SU-DHL-6 (cell line): ENCODE measurements around the gene KCNIP3.

Experiments used
- H2AFZ ChIP-seq: fragments of 200-600 bp; sonication (generic); 2 replicates; pipeline ENCODE4 v1.6.1; 2014; ENCODE audit warnings: low read depth, mild to moderate bottlenecking, moderate library complexity, mixed read lengths, antibody characterized with exemption, low read length; ENCODE audit not compliant: severe bottlenecking
- H3F3A ChIP-seq: fragments of 200-600 bp; shearing (Covaris generic); 2 replicates; pipeline ENCODE4 v1.6.0; 2016; ENCODE audit warnings: antibody characterized with exemption, mild to moderate bottlenecking; ENCODE audit not compliant: insufficient read depth
- H3K27ac ChIP-seq: fragments of 200-600 bp; sonication (generic); 2 replicates; pipeline ENCODE4 v1.5.1; 2016; ENCODE audit warnings: low read depth, mild to moderate bottlenecking, low read length, moderate library complexity, mixed read lengths
- H3K27me3 ChIP-seq: fragments of 200-600 bp; sonication (generic), shearing (Covaris generic); 2 replicates; pipeline ENCODE4 v1.6.0; 2014; ENCODE audit warnings: mild to moderate bottlenecking, low read length
- H3K36me3 ChIP-seq: fragments of 200-600 bp; sonication (generic); 2 replicates; pipeline ENCODE4 v1.6.1; 2014; ENCODE audit warnings: mild to moderate bottlenecking, low read length, mixed read lengths
- H3K4me2 ChIP-seq: fragments of 300-600, 200-600 bp; shearing (Covaris generic), sonication (generic); 2 replicates; pipeline ENCODE4 v1.6.0; 2014; ENCODE audit warnings: low read length, low read depth, mild to moderate bottlenecking; ENCODE audit not compliant: poor library complexity, severe bottlenecking
- H3K4me3 ChIP-seq: fragments of 200-600 bp; sonication (generic); 2 replicates; pipeline ENCODE4 v1.5.1; 2014; ENCODE audit warnings: antibody characterized with exemption, low read length, mild to moderate bottlenecking, mixed read lengths; ENCODE audit not compliant: insufficient read depth, poor library complexity, severe bottlenecking
- H3K79me2 ChIP-seq: fragments of 200-600 bp; sonication (generic); 2 replicates; pipeline ENCODE4 v1.6.1; 2014; ENCODE audit warnings: mild to moderate bottlenecking, low read length, moderate library complexity; ENCODE audit not compliant: insufficient read depth
- H3K9ac ChIP-seq: fragments of 200-600 bp; sonication (generic); 2 replicates; pipeline ENCODE4 v1.7.0; 2014; ENCODE audit warnings: mild to moderate bottlenecking, low read length
- H3K9me2 ChIP-seq: fragments of 200-600 bp; sonication (generic); replicated peaks from 2 replicates; pipeline ENCODE4 v1.6.1; 2014; ENCODE audit warnings: low read length; ENCODE audit not compliant: insufficient read depth
- H3K9me3 ChIP-seq: fragments of 200-600 bp; sonication (generic); 2 replicates; pipeline ENCODE4 v1.6.1; 2014; ENCODE audit warnings: low read length, mixed read lengths; ENCODE audit not compliant: insufficient read depth
- H4K20me1 ChIP-seq: fragments of 200-600 bp; sonication (generic); 2 replicates; pipeline ENCODE4 v1.6.1; 2014; ENCODE audit warnings: low read depth, mild to moderate bottlenecking, antibody characterized with exemption, low read length, moderate library complexity, mixed read lengths
- EZH2phosphoT487 ChIP-seq: fragments of 200-600 bp; sonication (generic), shearing (Covaris generic); conservative IDR thresholded peaks from 2 replicates; pipeline ENCODE4 v1.6.1; 2018; ENCODE audit warnings: mild to moderate bottlenecking, antibody characterized with exemption, low read length, moderate library complexity, mixed read lengths
- TF ChIP-seq, protein P1 (sequence below): fragments of 200-600 bp; sonication (generic); IDR thresholded peaks from one replicate; pipeline ENCODE4 v1.5.1; 2017; ENCODE audit warnings: antibody characterized with exemption, mild to moderate bottlenecking, low read length, moderate library complexity; ENCODE audit not compliant: insufficient read depth, poor library complexity, severe bottlenecking

Gene KCNIP3

DNA sequence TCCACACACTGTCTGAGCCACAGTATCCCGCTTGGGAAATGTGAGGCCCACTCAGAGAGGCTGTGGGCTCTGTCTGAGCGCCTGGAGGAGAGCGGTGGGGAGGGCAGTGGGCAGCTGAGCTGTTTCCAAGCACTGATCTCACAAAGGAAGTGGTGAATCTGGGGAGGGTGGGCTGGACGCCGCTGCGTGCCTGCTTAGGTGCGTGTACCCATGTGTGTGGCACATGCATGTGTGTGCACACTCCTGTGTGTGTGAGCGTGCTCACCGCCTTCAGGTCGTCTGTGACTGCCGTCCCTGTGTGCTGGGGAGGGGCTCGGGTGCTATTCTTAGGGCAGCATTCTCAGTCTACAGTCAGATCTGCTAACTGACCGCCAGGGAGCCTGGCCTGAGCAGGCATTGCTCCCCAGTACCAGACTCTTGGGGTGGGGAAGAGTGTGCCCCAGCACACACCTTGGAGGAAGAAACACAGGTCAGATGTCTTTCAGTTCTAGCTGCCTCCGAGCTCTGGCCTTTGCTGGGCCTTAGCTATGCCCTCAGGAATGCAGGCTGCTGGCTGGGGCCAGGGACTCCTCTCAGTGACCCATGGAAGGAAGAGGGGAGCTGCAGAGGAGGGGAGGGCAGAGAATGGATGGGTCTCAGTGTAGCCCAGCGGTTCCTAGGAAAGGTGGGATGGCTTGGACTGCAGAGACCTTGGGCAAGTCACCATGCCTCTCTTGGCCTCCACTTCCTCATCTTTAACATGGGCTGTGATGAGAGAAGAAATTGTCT, 31.4 kb downstream of the KCNIP3 start:
- no peak overlapping the region for H2AFZ ChIP-seq
- H3K9ac ChIP-seq: no peak overlapping the region
- H3K79me2 ChIP-seq: no peaks in the 10 kb centered on the region
- H3K27me3 ChIP-seq: no peaks in the 10 kb centered on the region
- H4K20me1 ChIP-seq: no peaks in the 10 kb centered on the region
- H3K4me2 ChIP-seq: no peak overlapping the region
- no peak overlapping the region for H3K4me3 ChIP-seq
- no peak overlapping the region for H3K27ac ChIP-seq
- H3F3A ChIP-seq: no peaks in the 10 kb centered on the region
- TF ChIP-seq, protein P1, sequence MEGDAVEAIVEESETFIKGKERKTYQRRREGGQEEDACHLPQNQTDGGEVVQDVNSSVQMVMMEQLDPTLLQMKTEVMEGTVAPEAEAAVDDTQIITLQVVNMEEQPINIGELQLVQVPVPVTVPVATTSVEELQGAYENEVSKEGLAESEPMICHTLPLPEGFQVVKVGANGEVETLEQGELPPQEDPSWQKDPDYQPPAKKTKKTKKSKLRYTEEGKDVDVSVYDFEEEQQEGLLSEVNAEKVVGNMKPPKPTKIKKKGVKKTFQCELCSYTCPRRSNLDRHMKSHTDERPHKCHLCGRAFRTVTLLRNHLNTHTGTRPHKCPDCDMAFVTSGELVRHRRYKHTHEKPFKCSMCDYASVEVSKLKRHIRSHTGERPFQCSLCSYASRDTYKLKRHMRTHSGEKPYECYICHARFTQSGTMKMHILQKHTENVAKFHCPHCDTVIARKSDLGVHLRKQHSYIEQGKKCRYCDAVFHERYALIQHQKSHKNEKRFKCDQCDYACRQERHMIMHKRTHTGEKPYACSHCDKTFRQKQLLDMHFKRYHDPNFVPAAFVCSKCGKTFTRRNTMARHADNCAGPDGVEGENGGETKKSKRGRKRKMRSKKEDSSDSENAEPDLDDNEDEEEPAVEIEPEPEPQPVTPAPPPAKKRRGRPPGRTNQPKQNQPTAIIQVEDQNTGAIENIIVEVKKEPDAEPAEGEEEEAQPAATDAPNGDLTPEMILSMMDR: no peak
- no peak for TF ChIP-seq EZH2phosphoT487
- no peaks in the 10 kb centered on the region for H3K9me2 ChIP-seq
- no peaks in the 10 kb centered on the region for H3K36me3 ChIP-seq
- H3K9me3 ChIP-seq: no peaks in the 10 kb centered on the region

DNA sequence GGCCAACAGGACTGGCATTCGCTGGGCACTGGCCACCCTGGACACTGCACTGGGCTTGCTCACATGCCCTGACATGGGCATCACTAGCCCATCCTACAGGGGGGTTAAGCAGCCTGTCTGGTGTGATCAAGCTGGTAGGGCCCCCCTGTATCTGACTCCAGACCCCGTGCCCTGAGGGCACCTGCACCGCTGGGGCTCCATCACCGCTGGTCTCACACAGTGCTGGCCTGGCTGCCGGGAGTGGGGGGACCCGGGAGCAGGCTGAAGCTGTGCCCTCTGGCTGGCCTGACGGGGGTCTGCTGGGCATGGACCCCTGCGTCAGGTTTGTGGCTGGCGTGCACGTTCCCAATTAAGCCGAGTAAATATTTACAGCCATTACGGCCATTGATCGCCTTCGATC, 32.3 kb downstream of the KCNIP3 start:
- H3K9me3 ChIP-seq: no peaks in the 10 kb centered on the region
- H3F3A ChIP-seq: no peaks in the 10 kb centered on the region
- H3K9me2 ChIP-seq: no peaks in the 10 kb centered on the region
- H4K20me1 ChIP-seq: no peaks in the 10 kb centered on the region
- no peak overlapping the region for H3K9ac ChIP-seq
- TF ChIP-seq EZH2phosphoT487: no peak
- TF ChIP-seq, protein P1: no peak
- H3K4me2 ChIP-seq: no peak overlapping the region
- H3K27ac ChIP-seq: no peak overlapping the region
- H3K27me3 ChIP-seq: no peaks in the 10 kb centered on the region
- H3K4me3 ChIP-seq: no peak overlapping the region
- H3K79me2 ChIP-seq: no peaks in the 10 kb centered on the region
- H3K36me3 ChIP-seq: no peaks in the 10 kb centered on the region
- H2AFZ ChIP-seq: no peak overlapping the region

DNA sequence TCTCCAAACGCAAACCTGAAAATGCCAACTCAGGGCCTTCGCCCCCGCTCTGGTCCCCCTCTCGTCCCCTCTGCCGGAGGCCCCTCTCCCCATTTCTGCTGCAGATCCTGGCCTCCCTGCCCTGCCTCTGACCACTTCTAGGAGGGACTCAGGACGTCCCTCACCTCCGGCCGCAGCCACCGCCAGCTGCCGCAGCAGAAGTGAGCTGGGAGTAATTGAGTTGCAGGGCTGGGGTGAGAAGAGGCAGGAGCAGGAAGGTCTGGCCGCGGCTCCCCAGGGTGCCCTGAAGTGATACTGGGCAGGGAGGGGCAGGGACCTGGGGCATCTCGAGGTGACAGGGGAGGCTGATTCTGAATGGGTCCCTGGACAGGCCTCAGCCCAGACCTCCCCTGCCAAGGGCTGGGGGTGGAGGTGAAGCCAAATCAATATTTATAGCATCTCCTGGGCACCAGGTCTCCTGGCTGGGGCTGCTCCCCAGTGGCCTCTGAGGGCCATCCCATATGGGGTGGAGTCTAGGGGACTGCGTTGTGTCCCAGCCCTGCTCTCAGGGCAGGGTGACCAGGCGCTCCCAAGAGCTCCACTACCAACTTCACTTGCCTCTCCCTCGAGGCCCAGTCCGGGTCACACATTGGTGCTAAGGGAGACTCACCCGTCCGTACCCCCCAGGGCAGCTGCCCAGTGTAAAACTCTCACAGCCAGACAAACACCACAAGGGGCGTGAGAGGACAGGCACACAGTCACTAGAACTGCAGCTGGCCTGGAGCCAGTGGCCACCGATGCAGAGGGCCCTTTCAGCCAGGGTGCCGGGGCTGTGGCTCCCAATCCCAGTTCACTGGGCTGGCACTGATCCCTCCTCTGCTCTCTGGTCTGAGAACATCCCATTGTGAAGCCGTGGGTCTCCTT, 33.0 kb downstream of the KCNIP3 start:
- H3K4me2 ChIP-seq: no peak overlapping the region
- H2AFZ ChIP-seq: no peak overlapping the region
- no peaks in the 10 kb centered on the region for H3K9me2 ChIP-seq
- no peak overlapping the region for H3K27ac ChIP-seq
- no peaks in the 10 kb centered on the region for H3K27me3 ChIP-seq
- no peaks in the 10 kb centered on the region for H3F3A ChIP-seq
- H3K36me3 ChIP-seq: no peaks in the 10 kb centered on the region
- no peaks in the 10 kb centered on the region for H3K9me3 ChIP-seq
- no peak overlapping the region for H3K4me3 ChIP-seq
- H3K79me2 ChIP-seq: no peaks in the 10 kb centered on the region
- TF ChIP-seq EZH2phosphoT487: no peak
- TF ChIP-seq, protein P1: no peak
- H3K9ac ChIP-seq: no peak overlapping the region
- no peaks in the 10 kb centered on the region for H4K20me1 ChIP-seq
